DOHH2 (cell line): ENCODE data around the gene KRI1.
A peak's percentile ranks its signal among the peaks of the same experiment; 100 is the strongest.

ENCODE experiments used
- EZH2phosphoT487 ChIP-seq: fragments of 200-600 bp; sonication (generic); IDR thresholded peaks from 2 replicates; pipeline ENCODE4 v1.6.1; 2017; ENCODE audit warnings: borderline replicate concordance, mild to moderate bottlenecking, antibody characterized with exemption, low read length, moderate library complexity, mixed read lengths
- TF ChIP-seq, protein P1 (sequence below): fragments of 200-600 bp; sonication (generic); IDR thresholded peaks from one replicate; pipeline ENCODE4 v1.5.1; 2014; ENCODE audit warnings: antibody characterized with exemption, mild to moderate bottlenecking, low read depth, low read length; ENCODE audit not compliant: poor library complexity, severe bottlenecking

DNA sequence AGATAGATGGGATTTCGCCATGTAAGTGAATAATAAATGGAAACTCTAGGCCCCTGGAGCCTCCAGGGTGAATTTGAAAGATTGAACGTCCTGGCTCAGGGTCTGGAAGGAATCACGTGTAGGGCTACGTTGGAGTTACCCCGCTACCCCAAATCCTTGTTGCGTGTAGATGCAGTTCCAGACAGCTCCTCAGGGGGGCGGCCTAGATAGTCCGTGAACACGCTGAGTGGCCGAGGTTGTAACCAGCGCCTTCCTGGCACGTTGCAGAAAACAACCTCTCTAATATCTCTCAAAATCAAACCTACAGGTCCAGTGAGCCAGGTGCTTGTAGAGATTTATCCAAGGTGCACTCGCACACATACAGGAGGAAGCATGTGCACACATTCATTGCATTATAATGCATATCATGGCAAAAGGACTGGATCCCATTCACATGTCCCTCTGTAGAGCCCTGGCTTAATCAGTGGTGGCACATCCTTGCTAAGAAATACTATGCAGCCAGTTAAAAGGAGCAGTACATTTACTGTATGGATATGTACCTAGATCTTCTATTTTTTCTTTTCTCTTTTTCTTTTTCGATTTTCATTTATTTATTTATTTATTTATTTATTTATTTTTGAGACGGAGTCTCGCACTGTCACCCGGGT is 60.1 kb downstream of the KRI1 start:
- TF ChIP-seq, protein P1, sequence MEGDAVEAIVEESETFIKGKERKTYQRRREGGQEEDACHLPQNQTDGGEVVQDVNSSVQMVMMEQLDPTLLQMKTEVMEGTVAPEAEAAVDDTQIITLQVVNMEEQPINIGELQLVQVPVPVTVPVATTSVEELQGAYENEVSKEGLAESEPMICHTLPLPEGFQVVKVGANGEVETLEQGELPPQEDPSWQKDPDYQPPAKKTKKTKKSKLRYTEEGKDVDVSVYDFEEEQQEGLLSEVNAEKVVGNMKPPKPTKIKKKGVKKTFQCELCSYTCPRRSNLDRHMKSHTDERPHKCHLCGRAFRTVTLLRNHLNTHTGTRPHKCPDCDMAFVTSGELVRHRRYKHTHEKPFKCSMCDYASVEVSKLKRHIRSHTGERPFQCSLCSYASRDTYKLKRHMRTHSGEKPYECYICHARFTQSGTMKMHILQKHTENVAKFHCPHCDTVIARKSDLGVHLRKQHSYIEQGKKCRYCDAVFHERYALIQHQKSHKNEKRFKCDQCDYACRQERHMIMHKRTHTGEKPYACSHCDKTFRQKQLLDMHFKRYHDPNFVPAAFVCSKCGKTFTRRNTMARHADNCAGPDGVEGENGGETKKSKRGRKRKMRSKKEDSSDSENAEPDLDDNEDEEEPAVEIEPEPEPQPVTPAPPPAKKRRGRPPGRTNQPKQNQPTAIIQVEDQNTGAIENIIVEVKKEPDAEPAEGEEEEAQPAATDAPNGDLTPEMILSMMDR: peak; percentile 88
- no peak for TF ChIP-seq EZH2phosphoT487
